GM19467 (cell line): ENCODE results near the gene LAPTM5.

ENCODE experiments used
- ATAC-seq: cut with Tn5 transposase; IDR thresholded peaks from one replicate; pipeline ENCODE4 v1.9.1; 2021; ENCODE audit warnings: mild to moderate bottlenecking, moderate library complexity; ENCODE audit not compliant: unreplicated experiment

Gene LAPTM5

GRCh38 chr1:30745156-30745833 is 12.3 kb downstream of the LAPTM5 start:
- ATAC-seq = no peak

- ATAC-seq = peak; percentile 29
These were observed 13.4 kb downstream of the LAPTM5 start for GRCh38 chr1:30744060-30744756.

DNA sequence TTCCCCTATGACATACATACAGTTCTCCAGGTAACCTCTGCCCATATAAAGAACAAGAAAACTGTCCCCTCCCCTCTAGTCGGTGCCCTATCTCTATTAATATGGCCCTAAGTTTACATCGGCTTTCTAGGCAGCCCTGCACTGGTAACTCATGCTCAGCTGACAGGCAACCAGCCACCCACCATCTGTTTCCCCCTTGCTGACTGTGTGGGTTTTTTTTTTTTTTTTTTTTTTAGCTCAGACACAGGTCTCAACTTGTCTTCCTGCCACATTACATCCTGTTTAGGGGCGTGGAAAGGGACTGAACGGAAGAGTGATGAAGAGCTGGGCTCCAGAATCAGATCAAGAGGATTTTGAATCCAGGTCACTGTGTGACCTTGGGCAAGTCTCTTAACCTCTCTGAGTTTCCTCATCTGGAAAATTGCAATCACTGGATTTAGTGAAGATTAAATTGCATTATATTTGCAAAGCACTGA is 14.0 kb downstream of the LAPTM5 start:
- peak; percentile 33 for ATAC-seq

DNA sequence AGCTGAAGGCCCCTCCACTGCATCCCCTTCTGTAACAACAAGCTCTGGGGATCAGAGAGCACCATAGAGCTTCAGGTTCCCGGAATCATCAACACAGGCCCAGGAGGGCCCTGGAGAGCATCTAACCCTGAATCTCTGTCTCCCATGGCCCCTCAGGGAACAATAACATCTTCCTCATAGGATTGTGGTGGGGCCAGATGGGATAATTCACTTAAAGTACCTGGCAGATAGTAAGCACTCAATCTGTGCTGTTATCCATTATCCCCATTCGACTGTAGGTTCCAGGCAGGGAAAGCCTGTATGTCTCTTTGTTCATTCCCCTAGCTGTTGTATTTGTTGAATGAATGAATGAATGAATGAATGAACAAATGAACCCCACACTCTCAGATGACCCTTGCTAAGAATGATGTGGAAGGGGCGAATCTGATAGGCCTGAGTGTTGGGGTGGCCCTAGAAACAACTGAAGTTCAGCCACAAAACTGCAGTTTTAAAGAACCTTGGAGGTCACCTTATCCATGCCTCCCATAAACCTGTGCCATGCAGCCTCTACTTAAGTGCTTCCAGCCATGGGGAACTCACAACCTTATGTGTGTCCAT is 14.5 kb downstream of the LAPTM5 start:
- ATAC-seq = no peak

- no peak for ATAC-seq
These were observed 15.1 kb downstream of the LAPTM5 start for GRCh38 chr1:30742300-30742962.

DNA sequence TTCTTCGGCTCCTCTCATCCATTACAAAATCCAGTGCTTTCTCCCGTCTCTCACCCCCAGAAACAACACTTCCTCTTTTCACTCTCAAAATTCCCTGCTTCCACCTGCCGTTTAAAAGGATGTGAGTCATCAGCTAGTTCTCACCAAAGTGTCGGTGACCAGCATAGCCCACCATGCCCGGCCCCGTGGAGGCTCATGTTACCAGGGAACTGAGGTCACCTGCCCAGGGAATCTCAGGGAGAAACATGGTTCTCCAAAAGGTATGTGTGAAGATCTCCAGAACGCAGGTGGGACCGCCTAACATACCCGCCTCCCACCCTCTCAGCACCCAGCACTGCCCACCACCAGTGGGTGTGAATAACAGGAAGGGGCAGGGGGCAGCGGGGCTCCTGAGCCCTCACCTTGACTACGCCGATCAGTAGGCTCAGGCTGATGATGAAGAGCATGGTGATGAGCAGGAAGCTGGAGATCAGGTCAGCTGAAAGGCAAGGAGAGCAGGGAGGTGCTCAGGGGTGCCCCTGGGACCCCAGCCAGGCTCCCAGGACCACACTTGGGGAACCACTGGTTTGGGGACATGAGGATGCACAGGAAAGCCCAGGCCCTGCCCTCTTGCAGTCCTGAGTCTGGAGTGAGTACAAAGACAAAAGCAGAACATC is 16.2 kb downstream of the LAPTM5 start:
- ATAC-seq = no peak

GRCh38 chr1:30740251-30741238 is 17.0 kb downstream of the LAPTM5 start:
- no peak for ATAC-seq

- no peak for ATAC-seq
These were observed 18.0 kb downstream of the LAPTM5 start for GRCh38 chr1:30739601-30740000.

- ATAC-seq = no peak
These were observed 18.6 kb downstream of the LAPTM5 start for GRCh38 chr1:30738715-30739559.

DNA sequence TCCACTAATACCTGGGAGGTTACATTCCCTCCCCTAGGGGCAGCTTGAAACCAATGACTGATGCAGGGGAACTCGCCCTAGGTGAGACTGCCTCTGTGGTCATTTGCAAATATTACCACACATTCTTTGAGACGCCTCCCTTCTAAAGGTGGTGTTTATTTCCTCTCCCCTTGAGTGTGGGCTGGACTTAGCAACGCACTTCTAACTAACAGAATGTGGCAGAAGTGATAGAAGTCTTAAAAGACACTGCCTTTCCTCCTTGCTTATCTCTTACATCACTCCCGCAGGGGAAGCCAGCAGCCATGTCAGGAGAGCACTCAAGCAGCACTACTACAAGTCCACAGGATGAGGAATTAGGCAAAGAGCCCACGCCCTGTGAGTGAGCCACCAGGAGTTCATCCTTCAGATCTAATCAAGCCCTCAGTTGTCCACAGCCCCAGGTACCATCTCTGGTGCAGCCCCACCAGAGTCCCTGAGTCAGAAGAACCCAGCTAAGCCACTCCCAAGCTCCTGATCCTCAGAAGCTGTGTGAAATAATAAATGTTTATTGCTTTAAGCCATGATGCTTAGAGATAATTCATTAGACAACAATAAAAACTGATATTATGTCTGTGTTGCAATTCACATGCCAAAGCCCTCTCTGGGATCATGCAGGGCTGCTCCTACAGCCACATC is 19.4 kb downstream of the LAPTM5 start:
- ATAC-seq = no peak

DNA sequence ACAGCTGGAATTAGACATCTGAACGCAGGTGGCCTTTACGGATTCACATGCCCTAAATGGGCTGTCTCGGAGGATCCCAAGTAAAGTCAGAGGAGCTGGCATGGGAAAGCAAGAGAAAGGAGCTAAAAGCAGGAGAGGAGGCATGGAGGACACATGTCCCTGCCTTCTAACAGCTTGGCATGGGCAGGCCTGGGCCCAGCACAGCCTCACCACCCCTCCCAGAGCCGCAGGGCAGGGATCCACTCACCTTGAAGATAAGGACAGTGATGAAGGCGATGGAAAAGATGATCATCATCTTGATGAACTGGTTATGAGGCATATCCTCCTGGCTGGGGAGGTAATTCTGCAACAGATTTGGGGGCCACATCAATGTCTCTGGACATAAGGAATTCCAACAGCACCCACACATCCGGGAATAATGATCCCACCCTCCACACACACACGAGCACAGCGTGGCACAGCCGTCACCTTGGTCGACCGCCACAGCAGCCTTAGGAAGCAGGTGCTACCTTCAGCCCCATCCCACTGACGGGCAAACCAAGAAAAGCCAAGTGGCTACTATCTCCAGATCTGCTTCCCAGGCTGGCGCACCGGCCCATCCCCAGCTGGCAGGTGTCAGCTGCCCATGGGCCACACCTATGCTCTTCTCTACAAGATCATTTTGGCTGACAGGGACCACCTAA is 20.1 kb downstream of the LAPTM5 start:
- no peak for ATAC-seq

DNA sequence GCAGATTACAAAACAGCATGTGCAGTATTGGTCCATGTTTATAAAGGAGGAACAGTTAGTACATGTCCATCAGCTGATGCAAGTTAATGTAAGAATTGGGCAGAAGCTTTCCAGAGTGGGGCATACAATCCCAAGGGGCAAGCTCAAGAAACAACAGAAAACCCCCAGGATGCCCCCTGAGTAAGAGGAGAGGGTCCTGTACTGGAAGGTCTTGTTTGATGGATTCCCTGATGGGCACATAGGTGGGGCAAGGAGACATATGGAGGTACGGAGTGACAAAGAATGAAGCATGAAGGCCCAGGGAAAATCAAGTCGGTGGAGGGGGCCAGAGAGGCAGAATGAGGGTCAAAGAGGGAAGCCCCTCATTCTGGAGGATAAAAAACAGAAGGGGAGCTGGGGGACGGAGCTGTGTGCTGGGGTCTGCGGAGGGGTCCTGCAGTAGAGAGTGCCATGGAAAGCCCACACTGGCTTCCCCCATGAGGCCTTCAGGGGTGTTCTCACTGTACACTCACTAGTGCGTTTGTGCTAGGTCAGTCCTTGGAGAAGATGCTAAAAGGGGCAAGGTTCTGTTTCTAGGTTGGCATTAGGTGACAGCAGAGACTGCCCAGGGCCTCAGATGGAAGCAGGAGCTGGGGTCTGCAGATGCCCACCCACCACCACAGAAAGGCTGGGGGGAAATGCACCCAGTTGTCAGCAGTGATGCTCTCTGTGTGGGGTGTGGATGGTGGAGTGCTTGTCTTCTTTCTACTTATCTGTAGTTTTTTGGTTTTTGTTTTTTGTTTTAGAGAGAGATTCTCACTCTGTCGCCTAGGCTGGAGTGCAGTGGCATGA is 21.7 kb downstream of the LAPTM5 start:
- ATAC-seq = no peak

- no peak for ATAC-seq
These were observed 22.4 kb downstream of the LAPTM5 start for GRCh38 chr1:30735124-30735523.

GRCh38 chr1:30734580-30734979 is 23.0 kb downstream of the LAPTM5 start:
- ATAC-seq = no peak

GRCh38 chr1:30734106-30734505 is 23.5 kb downstream of the LAPTM5 start:
- ATAC-seq = no peak

GRCh38 chr1:30733493-30733892 is 24.1 kb downstream of the LAPTM5 start:
- ATAC-seq = no peak
